ENCODE results near the gene TBCC.

GRCh38 chr6:42726485-42727086, 19.3 kb downstream of the TBCC start:
- TF ChIP-seq USF1 (CRISPR knock-in tag; IDR thresholded peaks at IDR 0.05) (no peak), PREB (CRISPR knock-in tag; IDR thresholded peaks at IDR 0.05; ENCODE audit: borderline replicate concordance) (no peak), CTCF (IDR thresholded peaks at IDR 0.05) (peak; percentile 88), IRF2 (CRISPR knock-in tag; IDR thresholded peaks at IDR 0.05; ENCODE audit: borderline replicate concordance, low read depth) (no peak), MAX (CRISPR knock-in tag; IDR thresholded peaks at IDR 0.05) (no peak), NR2C2 (CRISPR knock-in tag; IDR thresholded peaks at IDR 0.05) (no peak), CREB1 (CRISPR knock-in tag; IDR thresholded peaks at IDR 0.05) (no peak), IRF1 (CRISPR knock-in tag; IDR thresholded peaks at IDR 0.05) (no peak), ELF4 (CRISPR knock-in tag; IDR thresholded peaks at IDR 0.05; ENCODE audit: low read depth) (no peak), ZNF512 (CRISPR knock-in tag; IDR thresholded peaks at IDR 0.05; ENCODE audit: borderline replicate concordance) (no peak), ZNF416 (CRISPR knock-in tag; IDR thresholded peaks at IDR 0.05) (no peak), ATF3 (CRISPR knock-in tag; conservative IDR thresholded peaks at IDR 0.05) (no peak), ZBTB21 (CRISPR knock-in tag; IDR thresholded peaks at IDR 0.05; ENCODE audit: borderline replicate concordance) (no peak), E2F1 (CRISPR knock-in tag; IDR thresholded peaks at IDR 0.05) (no peak)
